Right cardiac atrium (tissue), 5 donors: ENCODE data around the gene OTOGL. TPM values are rescaled to one million over a fixed set of nuclear protein-coding genes. Genes with fewer than 3 reads are reported as not detected.

Experiments used
- ATAC-seq, 2 donors: fragments of 200-7000 bp; cut with Tn5 transposase; one replicate each; pipeline versions ENCODE4 v1.8.0 to v1.9.1; 2020; ENCODE audit warnings: moderate library complexity in 2 of 2, mild to moderate bottlenecking in 1 of 2
- DNase-seq, 3 donors: peaks; one replicate each; pipeline ENCODE4 v3.0.0-alpha.2; 2020
- H3K27ac ChIP-seq: one replicate; pipeline ENCODE4 v1.5.1; 2013; ENCODE audit warnings: mild to moderate bottlenecking, low read length, control low read depth, moderate library complexity
- H3K27me3 ChIP-seq: one replicate; pipeline ENCODE4 v1.6.1; 2013; ENCODE audit not compliant: control insufficient read depth, insufficient read depth
- H3K4me1 ChIP-seq: one replicate; pipeline ENCODE4 v1.6.1; 2013; ENCODE audit warnings: low read length; ENCODE audit not compliant: control insufficient read depth, insufficient read depth
- H3K4me3 ChIP-seq: one replicate; pipeline ENCODE4 v1.5.1; 2013; ENCODE audit warnings: low read length, control low read depth
- H3K9me3 ChIP-seq: one replicate; pipeline ENCODE4 v1.6.1; 2013; ENCODE audit warnings: low read length; ENCODE audit not compliant: control insufficient read depth
- WGBS: extraction: QIAGEN DNeasy Blood & Tissue Kit; methylation state at CpG from one replicate; pipeline ENCODE4 v1.1.7; 2013; 5-methylcytosine and 5-hydroxymethylcytosine counted together
- intact Hi-C, 4 donors: fragments of 100-400 bp; cut with DNase I; formaldehyde crosslinking; loops; one replicate each; pipeline versions ENCODE4 v1.11.0 to v1.14.0; 2022 to 2023
- polyA plus RNA-seq: library from polyadenylated mRNA; stranded (reverse); fragments of 200-250 nt; gene quantifications from one replicate; pipeline ENCODE4 v1.2.3, GENCODE V29; 2013
- total RNA-seq, 4 donors: library from RNA; stranded (reverse); fragmentation: NEBNext Ultra II Directional; extraction: Animal tissue kit (Norgen Biotek cat#: 25700); gene quantifications; one replicate each; pipeline ENCODE4 v1.2.1, GENCODE V29; 2021
- donor health status: healthy with polysubstance abuse.
- donor health status: DM: no; HTN: yes; CAD: no.
- donor health status: DM: no; HTN: no; CAD: no.
- donor health status: DM: no; HTN: yes; CAD: no; lungs with severe emphysema.
- donor health status: DM: yes; HTN: yes; CAD: no.

OTOGL gene
- total and polyA plus RNA-seq, 5 donors = 8.1 to 25.9 (median 17.8) TPM

DNA sequence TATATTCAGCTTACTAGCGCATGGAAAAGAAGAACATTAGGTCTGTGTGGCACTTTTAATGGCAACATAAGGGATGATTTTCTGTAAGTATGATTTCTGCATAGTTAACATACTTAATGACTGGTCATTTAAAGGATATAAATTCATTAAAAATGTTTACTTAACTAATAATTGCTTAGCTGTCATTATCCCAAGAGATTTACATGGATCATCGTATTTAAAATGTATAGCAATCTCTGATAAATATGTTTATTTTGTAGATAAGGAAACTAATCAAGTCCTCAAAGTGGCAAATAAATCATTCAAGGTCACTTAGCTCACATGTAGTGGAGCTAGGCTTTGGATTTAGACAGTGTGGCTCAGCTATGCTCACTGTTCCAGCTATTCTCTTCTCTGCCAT is 158.6 kb downstream of the OTOGL start:
- intact Hi-C loops = no loop called here
- Histone ChIP-seq H3K4me3 (no peak overlapping the region), H3K27ac (no peak overlapping the region), H3K9me3 (no peaks in the 10 kb centered on the region), H3K4me1 (no peaks in the 10 kb centered on the region), H3K27me3 (no peaks in the 10 kb centered on the region)
- WGBS = 80% methylated on average over 2 of the region's 2 CpGs
- DNase-seq (no peak), ATAC-seq (no peak)

DNA sequence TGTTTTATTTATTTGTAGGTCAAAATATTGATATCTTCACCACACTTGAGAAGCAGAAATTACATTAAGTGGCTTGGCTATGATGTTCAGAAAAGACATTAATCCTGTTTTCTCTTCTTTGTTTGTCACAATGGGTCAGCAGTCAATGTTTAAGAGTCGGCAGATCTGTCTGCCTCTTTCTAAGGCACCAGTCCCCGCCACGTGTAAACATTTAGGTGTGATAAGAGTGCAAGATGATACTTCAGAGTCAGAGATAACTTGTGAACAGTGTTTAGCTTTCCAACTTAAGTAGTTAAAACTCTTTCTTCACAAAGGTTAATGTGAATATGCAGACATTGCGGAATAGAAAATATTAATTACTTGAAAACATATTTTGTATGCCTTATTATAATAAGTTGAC is 160.9 kb downstream of the OTOGL start:
- Histone ChIP-seq H3K4me3 (no peak overlapping the region), H3K9me3 (no peaks in the 10 kb centered on the region), H3K27me3 (no peaks in the 10 kb centered on the region), H3K4me1 (no peaks in the 10 kb centered on the region), H3K27ac (no peak overlapping the region)
- ATAC-seq = no peak
- DNase-seq = no peak
- intact Hi-C loops = no loop called here
- WGBS = 57% methylated on average over 4 of the region's 4 CpGs

DNA sequence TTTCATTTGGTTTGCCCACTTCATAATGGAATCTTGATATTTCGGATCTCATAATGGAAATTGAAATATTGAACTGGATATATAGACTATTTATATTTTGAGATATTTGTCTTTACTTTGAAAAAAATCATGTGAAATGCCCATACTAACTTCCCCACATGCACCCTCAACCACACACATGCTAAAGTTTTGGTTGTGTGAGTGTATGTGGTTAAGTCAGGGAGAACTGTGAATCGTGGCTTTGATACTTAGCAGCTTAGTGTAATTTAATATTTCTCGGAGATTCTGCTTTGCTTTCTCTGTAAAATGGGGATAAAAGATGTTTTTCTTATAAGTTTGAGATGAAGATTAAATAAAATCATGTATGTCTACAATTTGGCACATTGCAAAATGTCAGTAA is 162.1 kb downstream of the OTOGL start:
- H3K4me1 ChIP-seq = no peaks in the 10 kb centered on the region
- no peak overlapping the region for H3K4me3 ChIP-seq
- no peaks in the 10 kb centered on the region for H3K27me3 ChIP-seq
- no peak overlapping the region for H3K27ac ChIP-seq
- intact Hi-C loops = no loop called here
- DNase-seq = no peak
- no peaks in the 10 kb centered on the region for H3K9me3 ChIP-seq
- WGBS = 89% methylated on average over 3 of the region's 3 CpGs
- ATAC-seq = no peak

DNA sequence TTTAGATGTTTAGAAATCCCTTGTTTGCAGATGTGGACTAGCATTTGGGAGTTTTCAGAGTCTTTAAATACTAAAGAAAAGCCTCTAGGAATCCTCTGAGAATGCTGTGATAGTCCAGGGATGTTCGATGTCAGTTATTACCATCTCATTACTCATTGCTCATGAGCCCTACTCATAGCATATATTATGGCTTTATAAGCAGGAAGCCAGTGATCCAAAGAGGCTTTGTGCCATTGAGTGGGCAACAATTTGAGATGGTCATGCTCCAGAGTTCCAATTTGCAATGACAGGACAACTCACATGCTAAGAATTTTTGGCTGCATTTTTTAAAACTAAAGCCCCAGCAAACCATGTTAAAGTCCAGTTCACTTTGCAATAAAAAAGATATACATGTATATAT is 163.0 kb downstream of the OTOGL start:
- no peak overlapping the region for H3K4me3 ChIP-seq
- WGBS = 77% methylated on average over 1 of the region's 1 CpG
- H3K27me3 ChIP-seq = no peaks in the 10 kb centered on the region
- ATAC-seq = no peak
- no peaks in the 10 kb centered on the region for H3K9me3 ChIP-seq
- no peak for DNase-seq
- H3K27ac ChIP-seq = no peak overlapping the region
- intact Hi-C loops = no loop called here
- no peaks in the 10 kb centered on the region for H3K4me1 ChIP-seq

DNA sequence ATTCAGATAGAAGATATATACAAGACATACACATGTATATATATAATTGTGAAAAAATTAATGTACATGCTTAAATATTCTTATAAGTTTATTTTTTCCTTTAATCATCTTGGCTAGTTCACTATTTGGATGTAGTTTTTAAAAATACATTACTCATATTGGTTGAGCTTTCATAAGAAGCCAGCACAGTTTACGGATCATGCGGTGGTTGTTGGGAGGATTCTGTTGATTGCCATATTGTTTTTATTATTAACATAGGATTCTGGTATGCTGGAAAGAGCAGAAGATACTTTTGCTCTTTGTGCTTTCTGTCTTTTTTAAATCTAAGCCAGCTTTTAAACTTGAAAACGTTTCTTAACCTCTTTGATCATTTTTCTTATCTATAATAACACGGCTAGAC is 163.4 kb downstream of the OTOGL start:
- ATAC-seq = no peak
- intact Hi-C loops = no loop called here
- 63% methylated on average over 4 of the region's 4 CpGs for WGBS

DNA sequence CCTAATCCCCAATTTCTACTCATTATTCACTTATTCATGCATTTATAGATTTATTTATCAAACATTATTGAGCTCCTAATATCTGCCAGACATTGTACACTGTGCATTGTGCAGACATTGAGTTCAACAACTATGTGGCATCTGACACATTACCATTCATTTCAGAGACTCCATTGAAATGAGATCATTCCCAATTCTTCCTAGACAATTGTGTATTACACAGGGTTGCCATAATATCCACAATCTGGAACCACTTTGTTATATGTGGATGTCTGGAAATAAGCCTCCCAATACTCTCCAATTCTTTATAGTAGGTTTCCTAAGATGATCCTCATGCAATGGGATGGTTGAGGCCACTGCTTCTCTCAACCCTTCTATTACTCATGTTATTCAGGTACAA is 165.0 kb downstream of the OTOGL start:
- intact Hi-C loops = no loop called here
- DNase-seq = no peak
- Histone ChIP-seq H3K4me3 (no peak overlapping the region), H3K4me1 (no peaks in the 10 kb centered on the region), H3K27me3 (no peaks in the 10 kb centered on the region), H3K27ac (no peak overlapping the region), H3K9me3 (no peaks in the 10 kb centered on the region)
- no peak for ATAC-seq

More for the DNA sequence above, 163.4 kb downstream of the OTOGL start:
- no peak for DNase-seq
- Histone ChIP-seq H3K9me3 (no peaks in the 10 kb centered on the region), H3K27me3 (no peaks in the 10 kb centered on the region), H3K27ac (no peak overlapping the region), H3K4me1 (no peaks in the 10 kb centered on the region), H3K4me3 (no peak overlapping the region)

DNA sequence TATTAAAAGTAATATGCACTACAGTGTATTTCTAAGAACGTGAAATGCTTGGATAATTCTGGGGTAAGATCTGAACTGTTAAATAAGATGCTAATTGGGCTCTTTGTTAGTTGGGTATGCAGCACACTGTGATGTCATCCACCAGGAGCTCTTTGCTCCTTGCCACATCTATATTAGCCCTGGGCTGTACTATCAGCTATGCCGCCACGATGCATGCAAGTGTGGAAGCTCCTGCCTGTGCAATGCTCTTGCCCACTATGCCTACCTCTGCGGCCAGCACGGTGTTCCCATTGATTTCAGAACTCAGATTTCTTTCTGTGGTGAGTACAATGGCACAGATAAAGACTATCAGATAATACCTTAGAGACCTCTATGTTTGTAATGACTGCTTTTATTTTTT is 165.6 kb downstream of the OTOGL start:
- Histone ChIP-seq H3K27me3 (no peaks in the 10 kb centered on the region), H3K27ac (no peak overlapping the region), H3K4me1 (no peaks in the 10 kb centered on the region), H3K9me3 (no peaks in the 10 kb centered on the region), H3K4me3 (no peak overlapping the region)
- ATAC-seq = no peak
- intact Hi-C loops = loop anchor here in 3 of 4 donors (5.0 kb wide), 2 partner anchors 63 to 68 kb away; no protein-coding TSS in a partner anchor
- WGBS = 92% methylated on average over 5 of the region's 5 CpGs
- DNase-seq = peak in 1 of 3 donors; percentile 23

DNA sequence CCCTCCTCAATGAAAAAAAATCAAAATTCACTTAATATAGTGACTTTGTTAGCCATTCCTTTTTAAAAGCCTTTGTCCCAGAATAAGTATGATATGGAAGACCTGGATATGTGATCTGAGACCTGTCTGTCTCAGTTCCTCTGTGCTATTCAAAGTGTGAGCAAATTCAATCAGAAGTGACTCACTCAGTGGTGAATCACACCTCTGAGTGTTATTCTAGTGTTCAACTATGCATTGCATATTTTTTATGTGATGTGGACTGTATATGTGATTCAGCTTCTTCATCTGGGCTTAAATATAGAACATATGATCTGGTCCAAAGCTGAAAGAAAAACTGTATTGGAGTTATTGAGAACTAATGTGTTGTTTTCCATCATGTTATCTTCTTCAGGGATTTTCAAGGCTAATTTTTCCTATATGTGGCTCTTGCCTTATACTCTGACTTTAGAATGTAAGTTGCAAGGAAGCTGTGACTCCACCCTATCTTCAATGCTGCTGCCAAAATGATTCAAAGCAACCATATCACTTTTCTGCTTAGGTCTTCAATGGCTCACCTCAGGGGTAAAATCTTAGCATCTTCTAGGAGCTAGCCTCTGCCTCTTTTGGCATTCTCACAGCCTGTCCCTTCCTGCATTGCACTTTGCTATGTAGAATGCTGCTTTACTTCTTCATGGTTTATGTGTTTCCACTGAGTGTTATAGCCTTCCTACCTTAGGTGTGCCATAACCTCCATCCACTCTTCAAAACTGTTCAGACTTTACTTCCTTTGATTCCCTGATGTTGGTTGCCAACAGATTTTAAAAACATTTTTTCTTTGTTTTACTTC is 169.8 kb downstream of the OTOGL start:
- H3K9me3 ChIP-seq = no peaks in the 10 kb centered on the region

DNA sequence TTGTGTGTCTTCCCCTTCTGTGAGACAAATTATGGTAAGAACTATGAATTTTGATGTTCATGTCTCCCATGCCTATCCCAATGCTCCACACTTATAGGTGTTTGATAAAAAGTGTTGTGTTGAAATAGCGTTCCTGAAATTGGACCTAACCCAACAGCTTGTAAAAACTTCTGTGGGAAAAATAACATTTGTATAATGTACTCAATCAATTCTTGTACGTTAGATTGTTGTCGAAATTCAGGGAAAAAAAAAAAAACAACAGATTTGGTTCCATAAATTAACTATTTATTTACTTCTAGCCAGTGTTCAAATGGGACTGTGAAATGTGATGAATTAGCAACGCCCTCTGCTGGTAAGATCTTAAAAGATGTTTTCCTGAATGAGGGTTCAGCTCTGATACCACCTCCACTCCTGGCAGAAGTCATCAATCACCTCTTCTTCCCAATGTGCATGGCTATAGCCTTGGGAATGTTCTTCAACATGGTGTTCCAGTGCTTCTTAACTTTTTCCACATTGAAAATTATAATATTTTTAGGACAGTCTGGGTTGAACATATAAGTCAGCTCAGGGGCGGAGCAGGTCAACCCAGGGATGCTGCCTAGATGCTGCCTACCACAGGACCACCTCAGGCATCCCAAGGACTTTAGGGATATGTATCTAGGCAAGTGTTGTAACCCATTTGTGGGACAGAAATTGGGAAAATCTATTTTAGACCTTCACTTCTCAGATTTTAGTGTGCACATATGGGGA is 170.6 kb downstream of the OTOGL start:
- Histone ChIP-seq H3K27ac (no peak overlapping the region), H3K4me3 (peak overlapping the region; percentile 27), H3K27me3 (no peaks in the 10 kb centered on the region), H3K4me1 (no peaks in the 10 kb centered on the region), H3K9me3 (no peaks in the 10 kb centered on the region)
- ATAC-seq = peak; percentile 70 to 75
- WGBS = 25% methylated on average over 5 of the region's 5 CpGs
- DNase-seq = no peak
- intact Hi-C loops = loop anchor here (5.0 to 10.0 kb wide), 4 partner anchors 68 to 865 kb away; no protein-coding TSS in a partner anchor

More for the DNA sequence above, 169.8 kb downstream of the OTOGL start:
- intact Hi-C loops = loop anchor here in 3 of 4 donors (5.0 kb wide), 2 partner anchors 67 to 72 kb away; no protein-coding TSS in a partner anchor
- H3K27ac ChIP-seq = no peak overlapping the region
- peak in 1 of 2 donors; percentile 48 for ATAC-seq
- H3K4me3 ChIP-seq = no peak overlapping the region
- H3K27me3 ChIP-seq = no peaks in the 10 kb centered on the region
- no peak for DNase-seq
- H3K4me1 ChIP-seq = no peaks in the 10 kb centered on the region

DNA sequence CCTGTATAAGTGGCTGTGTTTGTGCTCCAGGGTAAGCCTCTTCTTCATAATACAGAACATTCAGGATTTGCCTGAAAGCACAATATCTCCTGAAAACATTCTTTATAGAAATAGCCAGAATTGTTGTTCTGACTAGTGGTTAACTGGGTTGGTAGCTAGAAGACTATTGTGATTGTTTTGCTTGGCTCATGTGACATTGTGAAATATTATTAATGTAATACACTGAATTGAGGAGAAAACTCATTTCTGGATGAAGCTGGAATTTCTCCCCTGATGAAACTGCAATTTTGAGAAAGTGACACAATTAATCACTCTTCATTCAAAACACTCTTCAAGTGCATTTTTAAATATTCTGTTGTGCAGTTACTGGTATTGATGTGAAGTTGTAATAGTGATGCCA is 172.4 kb downstream of the OTOGL start:
- DNase-seq (no peak), ATAC-seq (no peak)
- intact Hi-C loops = loop anchor here in 2 of 4 donors (5.0 to 10.0 kb wide), 3 partner anchors 74 to 867 kb away; no protein-coding TSS in a partner anchor
- Histone ChIP-seq H3K9me3 (no peaks in the 10 kb centered on the region), H3K27ac (no peak overlapping the region), H3K27me3 (no peaks in the 10 kb centered on the region), H3K4me3 (no peak overlapping the region), H3K4me1 (no peaks in the 10 kb centered on the region)

DNA sequence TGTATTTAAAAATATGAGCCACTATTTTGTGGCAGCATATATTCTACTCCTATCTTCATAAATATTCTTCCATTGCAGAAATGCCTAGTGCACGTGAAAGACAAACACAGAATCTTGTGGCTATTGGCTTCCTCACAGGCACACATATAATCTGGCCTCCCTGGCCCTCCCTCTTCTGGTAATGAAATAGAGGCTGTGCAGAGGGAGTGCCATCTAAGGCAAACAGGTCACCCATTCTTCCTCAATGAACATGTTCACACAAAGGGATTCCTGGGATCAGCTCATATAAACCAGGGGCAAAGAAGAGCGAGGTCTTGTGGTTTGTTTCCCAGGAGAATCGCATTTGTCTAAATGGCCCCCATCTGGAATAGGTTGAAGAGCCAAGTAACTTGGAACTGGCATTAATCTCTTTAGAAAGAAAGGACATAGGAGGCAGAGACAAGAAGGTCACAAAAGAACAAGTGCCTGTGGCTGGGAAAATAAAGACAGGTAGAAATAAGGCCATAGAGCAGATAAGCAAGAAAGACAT is 173.1 kb downstream of the OTOGL start:
- H3K4me1 ChIP-seq = no peaks in the 10 kb centered on the region
- DNase-seq (no peak), ATAC-seq (no peak)
- no peaks in the 10 kb centered on the region for H3K27me3 ChIP-seq
- 80% methylated on average over 3 of the region's 3 CpGs for WGBS
- H3K4me3 ChIP-seq = no peak overlapping the region
- intact Hi-C loops = loop anchor here in 2 of 4 donors (5.0 to 10.0 kb wide), 3 partner anchors 75 to 868 kb away; no protein-coding TSS in a partner anchor
- H3K9me3 ChIP-seq = no peaks in the 10 kb centered on the region
- no peak overlapping the region for H3K27ac ChIP-seq
